GM19240 (cell line): ENCODE measurements around the gene PRKX.
"Not testable (repeated sequence)": the region's sequence is repeated elsewhere in the genome, so short reads cannot be mapped to it uniquely, and the experiment has no call there.

Experiments used
- DNase-seq: peaks from one replicate; pipeline ENCODE4 v3.0.0; 2011; ENCODE audit warnings: low spot score; ENCODE audit not compliant: insufficient read length

PRKX gene

DNA sequence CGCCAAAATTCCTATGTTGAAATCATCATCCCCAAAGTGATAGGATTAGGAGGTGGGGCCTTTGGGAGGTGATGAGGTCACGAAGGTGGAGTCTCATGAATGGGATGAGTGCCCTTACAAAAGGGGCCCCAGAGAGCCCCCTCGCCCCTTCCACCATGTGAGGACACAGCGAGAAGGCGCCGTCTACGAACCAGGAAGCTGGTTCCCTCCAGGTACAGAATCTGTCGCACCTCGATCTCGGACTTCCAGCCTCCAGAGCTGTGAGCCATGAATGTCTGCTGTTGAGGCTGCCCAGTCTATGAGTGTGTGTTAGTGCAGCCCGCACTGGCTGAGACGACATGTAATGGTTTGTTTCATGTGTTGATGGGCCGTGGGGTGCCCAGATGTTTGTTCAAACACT is 60.3 kb downstream of the PRKX start:
- no peak for DNase-seq

- DNase-seq: no peak
Observed at GRCh38 chrX:3651277-3651676, 62.2 kb downstream of the PRKX start.

- DNase-seq: no peak
Observed at GRCh38 chrX:3648084-3648483, 65.4 kb downstream of the PRKX start.

- not testable (repeated sequence) for DNase-seq
Observed at GRCh38 chrX:3639858-3640631, 73.4 kb downstream of the PRKX start.

DNA sequence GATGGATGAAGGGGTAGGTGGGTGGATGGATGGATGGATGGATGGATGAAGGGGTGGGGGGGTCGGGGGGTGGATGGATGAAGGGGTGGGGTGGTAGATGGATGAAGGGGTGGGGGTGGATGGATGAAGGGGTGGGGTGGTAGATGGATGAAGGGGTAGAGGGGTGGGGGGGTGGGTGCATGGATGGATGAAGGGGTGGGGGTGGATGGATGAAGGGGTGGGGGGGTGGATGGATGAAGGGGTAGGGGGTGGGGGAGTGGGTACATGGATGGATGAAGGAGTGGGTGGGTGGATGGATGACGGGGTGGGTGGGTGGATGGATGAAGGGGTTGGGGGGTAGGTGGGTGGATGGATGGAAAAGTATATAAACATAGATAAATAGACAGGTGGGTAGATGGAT is 74.2 kb downstream of the PRKX start:
- DNase-seq: no peak

DNA sequence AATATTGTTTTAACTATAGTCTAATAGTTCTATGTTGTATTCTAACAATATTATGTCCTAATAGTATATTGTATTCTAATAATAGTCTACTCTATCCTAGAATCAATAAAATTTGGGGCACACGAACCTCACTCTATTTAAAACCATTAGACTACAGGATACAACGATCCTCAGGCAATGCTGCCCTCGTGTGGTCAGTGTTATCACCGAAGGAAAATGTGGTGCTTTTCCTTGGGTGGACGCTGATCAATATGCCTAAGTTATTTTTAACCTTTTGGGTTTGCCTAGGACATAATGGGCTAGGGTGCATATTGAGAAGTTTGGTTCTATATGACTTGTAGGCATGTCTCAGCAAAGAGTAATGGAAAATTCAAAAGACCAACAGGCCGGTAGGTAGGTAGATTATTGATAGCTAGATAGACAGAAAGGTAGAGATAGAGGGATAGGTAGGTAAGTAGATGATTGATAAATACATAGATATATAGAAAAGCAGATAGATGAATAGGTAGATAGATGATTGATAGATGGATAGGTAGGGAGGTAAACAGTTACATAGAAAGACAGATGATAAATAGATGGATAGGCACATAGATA is 75.1 kb downstream of the PRKX start:
- DNase-seq: peak; percentile 22

DNA sequence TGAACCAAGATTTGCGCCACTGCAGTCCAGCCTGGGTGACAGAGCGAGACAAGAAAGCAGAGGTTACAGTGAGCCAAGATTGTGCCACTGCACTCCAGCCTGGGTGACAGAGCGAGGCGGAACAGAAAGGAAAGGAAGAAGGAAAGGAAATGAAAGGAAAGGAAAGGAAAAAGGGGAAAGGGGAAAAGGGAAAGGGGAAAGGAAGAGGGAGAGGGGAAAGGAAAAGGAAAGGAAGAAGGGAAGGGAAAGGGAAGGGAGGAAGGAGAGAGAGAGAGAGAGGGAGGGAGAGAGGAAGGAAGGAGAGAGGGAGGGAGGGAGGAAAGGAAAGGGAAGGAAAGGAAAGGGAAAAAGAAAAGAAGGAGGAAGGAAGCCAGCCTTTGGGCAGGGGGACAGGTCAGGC is 76.6 kb downstream of the PRKX start:
- no peak for DNase-seq

DNA sequence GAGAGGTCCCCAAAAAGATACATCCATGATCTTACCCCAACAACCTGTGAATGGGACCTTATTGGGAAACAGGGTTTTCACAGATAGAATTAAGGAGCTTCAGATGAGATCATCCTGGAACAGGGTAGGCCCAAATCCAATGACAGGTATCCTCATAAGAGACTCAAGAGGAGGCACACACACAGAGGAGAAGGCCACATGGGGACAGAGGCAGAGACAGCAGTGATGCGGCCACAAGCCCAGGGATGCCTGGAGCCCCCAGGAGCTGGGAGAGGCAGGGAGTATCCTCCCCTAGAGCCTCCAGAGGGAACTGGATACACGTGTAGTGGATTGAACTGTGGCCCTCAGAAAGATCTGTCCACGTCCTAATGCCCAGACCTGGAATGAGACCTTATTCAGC is 82.3 kb downstream of the PRKX start:
- DNase-seq: no peak

DNA sequence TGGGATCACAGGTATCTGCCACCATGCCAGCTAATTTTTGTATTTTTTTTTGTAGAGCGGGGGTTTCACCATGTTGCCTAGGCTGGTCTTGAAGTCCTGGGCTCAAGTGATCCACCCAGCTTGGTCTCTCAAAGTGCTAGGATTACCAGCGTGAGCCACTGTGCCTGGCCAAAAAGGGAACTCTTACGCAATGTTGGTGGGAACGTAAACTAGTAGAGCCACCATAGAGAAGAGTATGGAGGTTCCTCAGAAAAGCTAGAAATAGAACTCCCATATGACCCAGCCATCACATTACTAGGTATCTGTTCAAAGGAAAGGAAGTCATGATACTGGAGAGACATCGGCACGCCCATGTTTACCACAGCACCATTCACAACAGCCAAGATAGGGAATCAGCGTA is 85.9 kb downstream of the PRKX start:
- DNase-seq: no peak

GRCh38 chrX:3621414-3621813 is 92.0 kb downstream of the PRKX start:
- DNase-seq: no peak

DNA sequence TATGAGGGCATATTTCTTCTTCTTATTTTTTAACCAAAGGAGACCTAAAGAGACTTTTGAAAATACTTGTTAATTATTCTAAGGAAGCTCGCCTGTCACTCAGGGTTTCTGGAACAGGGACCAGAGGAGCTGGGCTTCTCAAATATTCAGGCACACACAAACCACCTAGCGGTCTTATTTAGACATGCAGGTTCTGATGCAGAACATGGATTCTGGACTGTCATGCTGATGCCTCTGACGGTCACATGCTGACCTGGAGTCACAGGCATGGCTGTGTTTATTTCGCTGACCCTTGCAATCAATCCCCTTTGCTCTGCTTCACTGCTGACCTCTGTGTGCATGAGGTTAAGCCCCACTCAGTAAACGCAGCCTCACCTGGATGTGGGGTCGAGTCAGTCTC is 101.7 kb downstream of the PRKX start:
- not testable (repeated sequence) for DNase-seq

DNA sequence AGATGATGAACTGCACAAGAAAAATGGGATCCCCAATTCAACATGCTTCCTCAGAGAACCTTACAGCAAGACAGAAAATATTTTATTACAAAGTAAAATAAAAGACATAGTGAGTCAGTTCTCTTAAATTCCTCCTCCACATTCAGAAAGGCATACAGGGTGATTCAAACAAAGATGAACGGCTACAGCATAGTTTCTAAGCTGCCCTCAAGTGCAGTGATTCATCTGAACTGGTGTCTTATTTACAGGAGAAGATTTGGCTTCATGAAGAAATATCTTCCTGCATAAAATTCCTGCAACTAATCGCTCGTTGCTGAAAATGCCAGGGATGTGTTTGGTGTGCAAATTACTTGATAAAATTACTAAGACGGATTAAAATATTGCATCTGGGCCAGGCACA is 103.6 kb downstream of the PRKX start:
- no peak for DNase-seq

GRCh38 chrX:3603026-3603661 is 110.3 kb downstream of the PRKX start:
- no peak for DNase-seq

GRCh38 chrX:3599802-3600430 is 113.5 kb downstream of the PRKX start:
- DNase-seq: no peak

DNA sequence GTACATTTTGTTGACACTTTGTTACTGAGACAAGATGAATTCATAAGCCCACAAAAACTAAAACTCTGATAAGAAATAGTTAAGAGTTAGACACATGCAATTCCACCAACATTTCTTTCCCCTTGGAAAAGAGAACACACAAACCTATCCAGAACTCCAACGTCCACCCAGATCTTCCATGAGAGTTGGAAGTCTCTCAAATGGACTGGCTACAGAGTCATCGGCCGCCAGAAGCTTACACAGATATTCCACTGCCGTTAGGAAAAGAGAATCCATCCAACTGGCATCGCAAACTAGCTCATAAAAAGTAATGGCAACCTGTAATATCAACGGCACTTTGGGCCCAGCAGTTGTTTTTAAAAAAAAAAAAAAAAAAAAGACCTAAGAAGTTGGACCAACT is 114.7 kb downstream of the PRKX start:
- DNase-seq: no peak

- no peak for DNase-seq
Observed at GRCh38 chrX:3598046-3598605, 115.3 kb downstream of the PRKX start.

GRCh38 chrX:3592184-3592583 is 121.3 kb downstream of the PRKX start:
- no peak for DNase-seq

DNA sequence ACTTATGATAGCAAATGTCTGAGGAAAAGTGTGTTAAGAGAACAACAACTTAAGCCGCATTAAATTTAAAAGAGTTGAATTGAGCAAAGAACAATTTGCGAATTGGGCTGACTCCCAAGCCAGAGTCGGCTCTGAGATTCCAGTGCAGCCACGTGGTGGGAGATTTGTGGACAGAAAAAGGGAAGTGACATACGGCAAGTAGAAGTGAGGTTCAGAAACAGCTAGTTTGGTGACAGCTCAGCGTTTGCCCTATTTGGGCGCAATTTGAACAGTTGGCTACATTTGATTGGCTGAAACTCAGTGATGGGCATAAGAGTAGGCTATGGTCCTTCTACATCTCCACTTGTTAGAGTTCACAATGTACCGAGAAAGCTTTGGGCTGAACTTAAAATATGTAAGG is 124.0 kb downstream of the PRKX start:
- no peak for DNase-seq

DNA sequence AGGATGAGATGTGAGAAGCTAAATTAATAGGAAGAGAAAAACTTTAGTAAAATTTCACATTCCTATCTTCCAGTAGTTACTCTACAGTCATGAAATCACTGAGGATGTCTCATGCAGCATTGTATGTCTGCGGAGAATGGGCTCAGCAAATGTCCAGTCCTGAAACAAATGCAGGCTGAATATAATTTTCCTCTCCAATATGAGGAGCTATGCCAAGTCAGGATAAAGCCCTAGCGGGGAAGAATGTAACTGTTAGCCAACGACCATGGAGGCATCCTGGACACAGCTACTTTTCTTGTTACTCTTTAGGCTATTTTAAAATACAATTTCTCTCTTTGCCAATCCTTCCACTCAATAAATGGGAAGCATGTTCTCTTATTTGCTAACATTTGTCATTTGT is 127.7 kb downstream of the PRKX start:
- no peak for DNase-seq

DNA sequence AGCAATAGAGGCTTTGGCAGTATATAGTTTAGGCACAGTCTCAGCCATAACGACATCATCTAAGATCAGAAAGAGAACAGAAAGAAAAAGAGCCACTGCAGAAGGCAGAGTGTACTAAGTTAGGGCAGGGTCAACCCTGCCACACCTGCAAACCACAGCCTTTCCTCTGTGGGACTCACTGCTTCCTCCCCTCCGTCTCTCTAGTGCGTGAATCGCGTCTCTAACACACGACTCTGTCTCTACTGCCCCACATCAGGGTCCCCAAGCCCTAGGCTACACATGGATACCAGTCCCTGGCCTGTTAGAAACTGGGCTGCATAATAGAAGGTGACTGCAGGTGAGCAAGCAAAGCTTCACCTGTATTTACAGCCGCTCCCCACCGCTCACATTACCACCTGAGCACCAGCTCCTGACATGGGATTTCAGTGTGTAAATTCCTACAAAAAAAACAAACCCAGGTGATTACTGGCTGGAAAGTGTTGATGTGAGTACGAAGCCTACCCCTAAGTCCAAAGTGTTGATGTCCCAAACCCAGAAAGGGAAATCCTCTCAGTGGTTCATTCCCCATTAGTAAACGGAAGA is 128.9 kb downstream of the PRKX start:
- no peak for DNase-seq

- no peak for DNase-seq
Observed at GRCh38 chrX:3582451-3582850, 131.0 kb downstream of the PRKX start.
